SK-N-SH treated with all-trans-retinoic acid at 6 μM for 48 hours (cell line): ENCODE results near the gene ECHS1.

Experiments
- ARNTL ChIP-seq: fragments of 450-650 bp; formaldehyde crosslinking; IDR thresholded peaks from 2 replicates; pipeline ENCODE4 v1.5.0; 2020; ENCODE audit warnings: low read depth, mild to moderate bottlenecking, moderate library complexity, borderline replicate concordance
- BACH2 ChIP-seq: fragments of 250-450 bp; sonication (Bioruptor Pico); IDR thresholded peaks from 2 replicates; pipeline ENCODE4 v1.9.0; 2021; ENCODE audit warnings: mild to moderate bottlenecking, borderline replicate concordance
- CREB5 ChIP-seq: fragments of 250-450 bp; sonication (Bioruptor Pico); IDR thresholded peaks from 2 replicates; pipeline ENCODE4 v1.5.1; 2020; ENCODE audit warnings: low read depth, mild to moderate bottlenecking, moderate library complexity
- CSDC2 ChIP-seq: fragments of 250-450 bp; sonication (Bioruptor Pico); IDR thresholded peaks from 2 replicates; pipeline ENCODE4 v1.5.0; 2020; ENCODE audit warnings: mild to moderate bottlenecking, moderate library complexity
- PATZ1 ChIP-seq: fragments of 250-450 bp; sonication (Bioruptor Pico); IDR thresholded peaks from 2 replicates; pipeline ENCODE4 v1.8.0; 2020; ENCODE audit warnings: mild to moderate bottlenecking, moderate library complexity, borderline replicate concordance
- POU6F1 ChIP-seq: fragments of 250-450 bp; sonication (Bioruptor Pico); IDR thresholded peaks from 2 replicates; pipeline ENCODE4 v1.8.0; 2021; ENCODE audit warnings: low read depth, mild to moderate bottlenecking, moderate library complexity, borderline replicate concordance
- PPARA ChIP-seq: fragments of 250-450 bp; sonication (Bioruptor Pico); IDR thresholded peaks from 2 replicates; pipeline ENCODE4 v1.5.0; 2020; ENCODE audit warnings: mild to moderate bottlenecking, borderline replicate concordance
- RARB ChIP-seq: fragments of 250-450 bp; sonication (Bioruptor Pico); IDR thresholded peaks from 2 replicates; pipeline ENCODE4 v1.8.0; 2021; ENCODE audit warnings: mild to moderate bottlenecking, moderate library complexity
- TOX ChIP-seq: fragments of 250-450 bp; sonication (Bioruptor Pico); IDR thresholded peaks from 2 replicates; pipeline ENCODE4 v1.8.0; 2021; ENCODE audit warnings: mild to moderate bottlenecking, moderate library complexity, borderline replicate concordance
- TSHZ2 ChIP-seq: fragments of 250-450 bp; sonication (Bioruptor Pico); IDR thresholded peaks from 2 replicates; pipeline ENCODE4 v1.5.0; 2020; ENCODE audit warnings: mild to moderate bottlenecking, moderate library complexity
- ZNF565 ChIP-seq: fragments of 450-650 bp; formaldehyde crosslinking; conservative IDR thresholded peaks from 2 replicates; pipeline ENCODE4 v1.5.0; 2020; ENCODE audit warnings: low read depth, mild to moderate bottlenecking, moderate library complexity
- ZNF70 ChIP-seq: fragments of 450-650 bp; formaldehyde crosslinking; IDR thresholded peaks from 2 replicates; pipeline ENCODE4 v1.5.0; 2020; ENCODE audit warnings: mild to moderate bottlenecking, moderate library complexity

GRCh38 chr10:133325440-133326222 is 47.5 kb downstream of the ECHS1 start:
- TF ChIP-seq PATZ1 (CRISPR knock-in tag) (no peak), ZNF565 (CRISPR knock-in tag) (no peak), BACH2 (no peak), TOX (CRISPR knock-in tag) (no peak), CSDC2 (CRISPR knock-in tag) (no peak), ZNF70 (CRISPR knock-in tag) (no peak), CREB5 (no peak), RARB (CRISPR knock-in tag) (no peak), ARNTL (CRISPR knock-in tag) (no peak), PPARA (no peak), POU6F1 (CRISPR knock-in tag) (no peak), TSHZ2 (CRISPR knock-in tag) (no peak)
